Testis (tissue), 3 donors: ENCODE measurements around the gene SIGLEC1. TPM values are rescaled to one million over a fixed set of nuclear protein-coding genes. Genes with fewer than 3 reads are reported as not detected.

ENCODE experiments used
- DNase-seq: peaks from one replicate; pipeline ENCODE4 v3.0.0-alpha.2; 2019
- H3K27ac ChIP-seq, 2 donors: fragments of 200-600 bp; sonication (generic); one replicate each; pipeline ENCODE4 v1.5.1; 2019
- H3K27me3 ChIP-seq: fragments of 200-600 bp; sonication (generic); one replicate; pipeline ENCODE4 v1.5.1; 2019
- H3K36me3 ChIP-seq: fragments of 200-600 bp; sonication (generic); one replicate; pipeline ENCODE4 v1.5.1; 2017; ENCODE audit warnings: low read depth; ENCODE audit errors: missing control alignments
- H3K4me1 ChIP-seq: fragments of 200-600 bp; sonication (generic); one replicate; pipeline ENCODE4 v1.5.1; 2019
- H3K4me3 ChIP-seq, 2 donors: fragments of 200-600 bp; sonication (generic); one replicate each; pipeline ENCODE4 v1.5.1; 2017 to 2019
- H3K9me3 ChIP-seq: fragments of 200-600 bp; sonication (generic); one replicate; pipeline ENCODE4 v1.5.1; 2017
- POLR2A ChIP-seq: fragments of 450-650 bp; IDR thresholded peaks from one replicate; pipeline ENCODE4 v1.6.1; 2017; ENCODE audit warnings: antibody characterized with exemption, mild to moderate bottlenecking, moderate library complexity
- WGBS, 2 donors: methylation state at CpG; one replicate each; pipeline ENCODE4 v1.1.5; 2018; 5-methylcytosine and 5-hydroxymethylcytosine counted together
- intact Hi-C: fragments of 100-400 bp; cut with DNase I; formaldehyde crosslinking; loops from one replicate; pipeline ENCODE4 v1.15.1; 2023; ENCODE audit warnings: low total_unique reads
- polyA plus RNA-seq: library from polyadenylated mRNA; stranded (reverse); fragments of 350-450 nt; fragmentation: Illumina TruSeq; extraction: RNeasy Lipid Tissue Mini Kit (QIAGEN cat#74804); gene quantifications from one replicate; pipeline ENCODE4 v1.2.3, GENCODE V29; 2014; ENCODE audit warnings: low read depth, low replicate concordance; ENCODE audit not compliant: insufficient read depth
- total RNA-seq, 2 donors: library from RNA; depleted of rRNA; stranded (reverse); fragments of >200 nt; gene quantifications; one replicate each; pipeline ENCODE4 v1.2.3, GENCODE V29; 2016
- TF ChIP-seq, protein P1 (sequence below), 3 experiments: fragments of 450-650 bp in 2 of 3; fragments of 200-600 bp in 1 of 3; sonication (generic) in 1 of 3; IDR thresholded peaks; one replicate each; pipeline ENCODE4 v1.5.1; 2016 to 2019; ENCODE audit warnings: antibody characterized with exemption in 3 of 3, mild to moderate bottlenecking in 2 of 3, moderate library complexity in 1 of 3

The SIGLEC1 gene
- total and polyA plus RNA-seq, 3 donors from 2014 or later = 4.3 to 9.4 (median 6.6) TPM

DNA sequence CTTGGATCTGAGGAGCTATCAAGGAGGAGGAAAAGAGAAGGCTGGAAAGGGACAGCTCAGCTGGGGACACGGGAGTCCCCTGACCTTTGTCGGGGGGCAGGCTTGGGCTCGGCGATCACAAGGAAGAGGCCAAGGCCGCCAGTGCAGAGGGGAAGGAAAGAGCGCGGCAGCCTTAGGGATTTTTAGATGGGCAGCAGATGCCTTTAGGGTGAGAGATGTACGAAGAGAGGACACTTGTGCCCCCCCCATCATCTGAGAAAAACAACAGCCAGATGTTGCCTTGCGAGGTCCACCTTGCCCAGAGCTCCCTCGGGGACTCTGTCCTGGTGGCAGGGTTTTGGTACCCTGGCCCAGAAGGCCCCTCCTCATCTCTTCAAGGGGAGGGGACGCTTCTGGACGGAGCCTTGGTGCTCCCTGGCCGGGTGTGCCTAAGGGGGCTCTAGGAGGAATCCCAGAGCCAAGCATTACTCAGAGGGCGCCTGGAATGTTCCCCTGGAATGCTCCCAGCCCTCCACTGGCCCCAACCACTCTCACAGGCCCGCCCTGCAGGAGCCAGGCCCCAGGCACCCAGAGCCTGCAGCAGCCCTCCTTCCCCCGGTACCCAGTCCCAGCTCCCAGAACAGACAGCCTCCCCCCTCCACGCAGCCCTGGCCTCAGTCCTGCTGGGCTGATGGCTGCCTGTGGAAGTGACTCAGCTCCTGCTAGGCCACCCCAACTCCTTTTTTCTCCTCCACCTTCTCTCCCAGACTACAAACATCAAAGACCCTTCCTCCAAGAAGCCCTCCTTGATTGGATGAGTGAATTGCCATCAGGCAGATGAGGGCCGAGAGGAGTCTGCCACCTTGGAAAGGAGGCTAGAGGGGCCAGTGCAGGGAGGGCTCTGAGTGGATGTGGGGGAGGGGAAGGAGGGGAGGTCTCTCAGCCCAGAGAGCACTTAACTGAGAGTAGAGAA, 32.4 kb downstream of the SIGLEC1 start:
- no peak overlapping the region for H3K4me3 ChIP-seq
- TF ChIP-seq, protein P1, sequence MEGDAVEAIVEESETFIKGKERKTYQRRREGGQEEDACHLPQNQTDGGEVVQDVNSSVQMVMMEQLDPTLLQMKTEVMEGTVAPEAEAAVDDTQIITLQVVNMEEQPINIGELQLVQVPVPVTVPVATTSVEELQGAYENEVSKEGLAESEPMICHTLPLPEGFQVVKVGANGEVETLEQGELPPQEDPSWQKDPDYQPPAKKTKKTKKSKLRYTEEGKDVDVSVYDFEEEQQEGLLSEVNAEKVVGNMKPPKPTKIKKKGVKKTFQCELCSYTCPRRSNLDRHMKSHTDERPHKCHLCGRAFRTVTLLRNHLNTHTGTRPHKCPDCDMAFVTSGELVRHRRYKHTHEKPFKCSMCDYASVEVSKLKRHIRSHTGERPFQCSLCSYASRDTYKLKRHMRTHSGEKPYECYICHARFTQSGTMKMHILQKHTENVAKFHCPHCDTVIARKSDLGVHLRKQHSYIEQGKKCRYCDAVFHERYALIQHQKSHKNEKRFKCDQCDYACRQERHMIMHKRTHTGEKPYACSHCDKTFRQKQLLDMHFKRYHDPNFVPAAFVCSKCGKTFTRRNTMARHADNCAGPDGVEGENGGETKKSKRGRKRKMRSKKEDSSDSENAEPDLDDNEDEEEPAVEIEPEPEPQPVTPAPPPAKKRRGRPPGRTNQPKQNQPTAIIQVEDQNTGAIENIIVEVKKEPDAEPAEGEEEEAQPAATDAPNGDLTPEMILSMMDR (IDR thresholded peaks at IDR 0.05) = no peak
- TF ChIP-seq POLR2A = no peak
- H3K36me3 ChIP-seq = no peaks in the 10 kb centered on the region
- intact Hi-C loops = loop anchor here (5.0 kb wide), 1 partner anchor 32 kb away; the partner anchor contains the start of gene SIGLEC1
- WGBS, 2 donors = 56 to 61% methylated on average over 14 to 18 of the region's 18 CpGs
- no peaks in the 10 kb centered on the region for H3K27me3 ChIP-seq
- peaks cover 27% of the 10 kb centered on the region for H3K4me1 ChIP-seq
- peak; percentile 63 for DNase-seq
- H3K9me3 ChIP-seq = no peaks in the 10 kb centered on the region
- H3K27ac ChIP-seq = peak overlapping the region; percentile 44 to 59

DNA sequence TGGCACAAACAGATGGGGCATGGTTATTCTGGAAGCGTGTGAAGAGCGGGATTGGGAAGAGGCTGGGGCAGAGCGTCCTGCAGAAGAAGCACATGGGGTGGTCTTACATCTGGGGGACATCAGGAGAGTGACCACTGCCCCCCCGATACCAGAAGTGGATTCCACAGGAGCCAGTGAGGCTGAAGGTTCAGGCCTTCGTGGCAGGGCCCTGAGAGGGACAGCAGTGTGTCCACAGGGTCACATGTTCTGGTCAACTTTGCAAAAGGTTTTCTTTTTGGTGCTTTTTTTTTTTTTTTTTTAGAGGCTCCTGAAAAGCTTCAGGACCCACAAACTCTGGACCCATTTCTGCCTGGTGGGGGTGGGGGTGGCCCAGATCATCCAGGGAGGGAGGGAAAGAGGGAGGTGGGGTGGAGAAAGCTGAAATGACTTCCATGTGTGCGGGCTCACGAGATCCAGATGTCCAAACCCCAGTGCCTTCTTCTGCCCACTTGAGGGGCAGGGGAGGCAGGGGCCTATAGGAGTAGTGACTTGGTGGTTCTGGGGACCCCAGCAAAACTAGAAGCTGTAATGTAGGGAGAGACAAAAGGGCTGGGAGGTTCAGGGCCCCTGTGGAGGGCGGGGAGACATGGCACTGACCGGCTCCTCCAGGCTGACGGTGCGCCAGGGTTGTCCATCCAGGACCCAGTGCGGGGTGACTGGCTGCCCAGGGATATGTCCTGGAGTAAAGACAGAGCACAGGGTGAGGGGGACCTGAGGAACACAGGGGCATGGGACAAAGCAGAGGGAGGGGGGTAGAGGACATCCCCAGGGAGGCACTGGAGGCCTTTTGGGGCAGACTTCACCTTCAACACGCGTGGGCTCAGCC, 33.3 kb downstream of the SIGLEC1 start:
- no peaks in the 10 kb centered on the region for H3K36me3 ChIP-seq
- intact Hi-C loops = loop anchor here (5.0 kb wide), 1 partner anchor 33 kb away; the partner anchor contains the start of gene SIGLEC1
- DNase-seq = no peak
- TF ChIP-seq, protein P1 (IDR thresholded peaks at IDR 0.05) = no peak
- no peak for TF ChIP-seq POLR2A
- H3K27ac ChIP-seq = peak overlapping the region in 1 of 2 donors; percentile 44
- peaks cover 27% of the 10 kb centered on the region for H3K4me1 ChIP-seq
- no peak overlapping the region for H3K4me3 ChIP-seq
- no peaks in the 10 kb centered on the region for H3K27me3 ChIP-seq
- 77 to 83% methylated on average over 14 of the region's 14 CpGs for WGBS, 2 donors
- H3K9me3 ChIP-seq = no peaks in the 10 kb centered on the region

DNA sequence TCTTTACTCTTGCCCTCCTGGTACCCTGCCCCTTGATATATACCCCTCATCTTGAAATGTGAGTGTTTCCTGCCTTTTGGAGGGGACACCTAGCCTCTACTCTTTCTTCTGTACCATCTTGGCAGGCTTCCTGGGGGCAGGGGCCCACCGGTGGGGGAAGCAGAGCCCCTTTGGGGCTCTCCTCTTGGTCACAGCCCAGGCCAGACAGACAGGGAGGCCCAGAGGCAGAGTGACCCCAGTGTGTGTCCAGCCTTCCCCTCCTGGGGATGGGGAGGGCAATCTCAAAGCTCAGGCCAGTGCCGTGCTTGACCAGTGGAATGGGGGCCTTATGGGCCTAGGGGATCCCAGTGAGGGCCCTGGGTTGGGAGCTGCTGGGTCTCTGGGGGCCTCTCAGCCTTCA, 34.2 kb downstream of the SIGLEC1 start:
- 57 to 65% methylated on average over 1 to 2 of the region's 2 CpGs for WGBS, 2 donors
- H3K36me3 ChIP-seq = no peaks in the 10 kb centered on the region
- H3K27ac ChIP-seq = peak overlapping the region; percentile 0 to 37
- no peak overlapping the region for H3K4me3 ChIP-seq
- no peak for DNase-seq
- H3K4me1 ChIP-seq = peaks cover 27% of the 10 kb centered on the region
- intact Hi-C loops = loop anchor here (5.0 kb wide), 1 partner anchor 34 kb away; the partner anchor contains the start of gene SIGLEC1
- H3K27me3 ChIP-seq = no peaks in the 10 kb centered on the region
- TF ChIP-seq, protein P1 (IDR thresholded peaks at IDR 0.05) = no peak
- TF ChIP-seq POLR2A = no peak
- no peaks in the 10 kb centered on the region for H3K9me3 ChIP-seq

DNA sequence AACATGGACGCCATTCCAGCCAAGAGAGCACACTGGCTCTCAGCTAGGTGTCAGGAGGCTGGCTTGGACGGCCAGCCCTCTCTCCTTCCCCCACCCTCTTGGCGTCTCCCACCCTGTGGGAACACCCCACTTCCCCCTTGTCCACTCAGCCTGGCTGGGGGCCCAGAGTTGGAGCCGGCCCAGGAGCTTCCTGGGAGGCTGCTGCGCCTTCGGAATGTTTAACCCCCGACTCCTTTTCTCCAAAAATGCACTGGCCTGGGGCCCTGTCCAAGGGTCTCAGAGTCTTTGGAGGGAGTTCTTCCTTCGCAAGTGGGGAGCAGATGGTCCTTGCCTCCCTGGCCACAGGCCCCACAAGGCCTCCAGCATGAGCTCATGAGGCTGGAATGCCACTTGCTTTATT, 34.7 kb downstream of the SIGLEC1 start:
- Histone ChIP-seq H3K4me3 (no peak overlapping the region), H3K9me3 (no peaks in the 10 kb centered on the region), H3K36me3 (no peaks in the 10 kb centered on the region), H3K4me1 (peaks cover 27% of the 10 kb centered on the region), H3K27ac (peak overlapping the region; percentile 31 to 37), H3K27me3 (no peaks in the 10 kb centered on the region)
- TF ChIP-seq POLR2A = no peak
- TF ChIP-seq, protein P1 (IDR thresholded peaks at IDR 0.05) = no peak
- peak; percentile 75 for DNase-seq
- 34 to 40% methylated on average over 8 of the region's 8 CpGs for WGBS, 2 donors
- intact Hi-C loops = loop anchor here (5.0 kb wide), 1 partner anchor 35 kb away; the partner anchor contains the start of gene SIGLEC1
